ENCODE data around the gene WDR75. TPM values are rescaled to one million over a fixed set of nuclear protein-coding genes. Genes with fewer than 3 reads are reported as not detected.

Gene WDR75
- 37.7 to 46.5 TPM (median 42.7 TPM) in 5 replicates for total RNA-seq (2022; extraction: Qiagen RNA extraction)

DNA sequence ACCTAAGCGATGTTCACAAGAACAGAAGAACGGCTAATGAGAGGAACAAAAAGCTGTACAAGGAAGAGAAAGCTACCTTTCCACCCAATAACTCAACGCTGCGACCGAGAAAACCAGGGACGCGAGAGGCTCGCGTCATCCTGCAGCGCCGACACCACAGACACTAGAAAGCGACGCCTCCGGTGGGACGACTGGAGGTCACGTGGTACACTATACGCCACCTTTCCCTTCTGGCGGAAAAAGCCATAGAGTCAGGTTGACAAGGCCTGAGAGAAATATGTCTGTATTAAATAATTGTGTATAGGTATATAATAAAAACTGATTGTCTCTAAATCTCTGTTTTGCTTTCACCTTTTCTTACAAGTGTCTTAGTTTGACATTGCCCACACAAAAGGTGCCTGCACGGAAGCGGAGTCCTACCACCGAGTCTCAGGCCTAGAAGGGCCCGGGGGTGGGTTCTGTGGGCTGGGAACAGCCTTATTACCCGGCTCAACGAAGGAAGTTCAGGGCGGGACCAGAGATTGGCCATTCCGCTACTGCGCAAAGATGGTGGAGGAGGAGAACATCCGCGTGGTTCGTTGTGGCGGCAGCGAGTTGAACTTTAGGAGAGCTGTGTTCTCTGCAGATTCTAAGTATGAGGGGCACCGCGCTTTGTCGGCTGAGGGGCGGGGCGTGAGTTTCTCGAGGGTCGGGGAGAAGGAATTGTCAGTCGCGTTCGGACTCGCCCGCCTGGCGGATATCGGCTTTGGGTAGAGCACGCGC lies at the start of gene WDR75:
TSS of gene WDR75 (plus strand) at position 528 of the 762 bp plus-strand sequence. CDS start at position 547, 19 bp downstream.

Other genes starting within 250 kb of the WDR75 start
- gene SLC40A1, start 139.3 kb downstream of the WDR75 start, total RNA-seq (2022; extraction: Qiagen RNA extraction): 1.4 to 2.0 TPM (median 1.7 TPM) in 5 replicates
- gene ASNSD1, start 220.0 kb downstream of the WDR75 start, total RNA-seq (2022; extraction: Qiagen RNA extraction): 33.8 to 39.9 TPM (median 35.4 TPM) in 5 replicates
- gene ANKAR, start 233.2 kb downstream of the WDR75 start, total RNA-seq (2022; extraction: Qiagen RNA extraction): 1.2 to 1.8 TPM (median 1.3 TPM) in 5 replicates

All from A549 treated with dexamethasone at 1 μM for 4 hours (cell line).